Measurements from ENCODE around the gene EIF3K.

- TF ChIP-seq CTCF (IDR thresholded peaks at IDR 0.05) (no peak), EZH2 (IDR thresholded peaks at IDR 0.05) (no peak), EZH2phosphoT487 (IDR thresholded peaks at IDR 0.05) (no peak)
Observed at GRCh38 chr19:38577826-38578225, 41.2 kb upstream of the EIF3K start.
